Gastroesophageal sphincter (tissue), 4 donors: ENCODE data around the gene SDF2L1. TPM values are rescaled to one million over a fixed set of nuclear protein-coding genes. Genes with fewer than 3 reads are reported as not detected.
"Not testable (repeated sequence)": the region's sequence is repeated elsewhere in the genome, so short reads cannot be mapped to it uniquely, and the experiment has no call there.

Source experiments
- ATAC-seq: fragments of 150-250 bp; one replicate; pipeline ENCODE4 v1.9.1; 2016; ENCODE audit warnings: mild to moderate bottlenecking, moderate library complexity
- H3K27ac ChIP-seq, 4 donors: fragments of 200-600 bp; sonication (generic) in 3 of 4; 1 replicate in 3 of 4; 2 replicates in 1 of 4; pipeline ENCODE4 v1.5.1; 2016 to 2019
- H3K27me3 ChIP-seq: fragments of 200-600 bp; sonication (generic); one replicate; pipeline ENCODE4 v1.5.1; 2019
- H3K36me3 ChIP-seq, 2 donors: fragments of 200-600 bp; sonication (generic); one replicate each; pipeline ENCODE4 v1.5.1; 2019; ENCODE audit warnings: control low read depth in 1 of 2
- H3K4me1 ChIP-seq, 3 donors: fragments of 200-600 bp; sonication (generic); 1 replicate in 2 of 3; 2 replicates in 1 of 3; pipeline ENCODE4 v1.5.1; 2016 to 2019; ENCODE audit warnings: control low read depth in 2 of 3
- H3K4me3 ChIP-seq, 2 donors: fragments of 200-600 bp; sonication (generic); one replicate each; pipeline ENCODE4 v1.5.1; 2019; ENCODE audit warnings: mild to moderate bottlenecking in 1 of 2, moderate library complexity in 1 of 2
- H3K9me3 ChIP-seq, 3 donors: fragments of 200-600 bp; sonication (generic); one replicate each; pipeline ENCODE4 v1.5.1; 2017 to 2019; ENCODE audit warnings: control low read depth in 2 of 3
- CTCF ChIP-seq, 4 experiments: fragments of 200-600 bp in 2 of 4; fragments of 450-650 bp in 2 of 4; sonication (generic) in 1 of 4; IDR thresholded peaks; one replicate each; pipeline ENCODE4 v1.5.1; 2017 to 2019; ENCODE audit warnings: antibody characterized with exemption in 4 of 4, mild to moderate bottlenecking in 2 of 4, moderate library complexity in 2 of 4
- EP300 ChIP-seq: sonication (generic); formaldehyde crosslinking; IDR thresholded peaks from one replicate; pipeline ENCODE4 v1.6.1; 2017; ENCODE audit warnings: antibody characterized with exemption, mild to moderate bottlenecking
- POLR2A ChIP-seq, 2 donors: fragments of 450-650 bp; IDR thresholded peaks; one replicate each; pipeline ENCODE4 v1.6.1; 2017; ENCODE audit warnings: antibody characterized with exemption in 2 of 2, mild to moderate bottlenecking in 2 of 2, moderate library complexity in 1 of 2
- POLR2AphosphoS5 ChIP-seq: sonication (generic); formaldehyde crosslinking; IDR thresholded peaks from one replicate; pipeline ENCODE4 v1.6.1; 2017; ENCODE audit warnings: antibody characterized with exemption
- WGBS, 2 donors: methylation state at CpG; one replicate each; pipeline ENCODE4 v1.1.5; 2018; ENCODE audit warnings: low coverage in 1 of 2; 5-methylcytosine and 5-hydroxymethylcytosine counted together
- total RNA-seq, 4 donors: library from RNA; depleted of rRNA; stranded (reverse); fragments of >200 nt; gene quantifications; one replicate each; pipeline ENCODE4 v1.1.0, GENCODE V29; 2016

Gene SDF2L1
- total RNA-seq, 4 donors from 2014 or later = 20.7 to 44.1 (median 30.5) TPM

DNA sequence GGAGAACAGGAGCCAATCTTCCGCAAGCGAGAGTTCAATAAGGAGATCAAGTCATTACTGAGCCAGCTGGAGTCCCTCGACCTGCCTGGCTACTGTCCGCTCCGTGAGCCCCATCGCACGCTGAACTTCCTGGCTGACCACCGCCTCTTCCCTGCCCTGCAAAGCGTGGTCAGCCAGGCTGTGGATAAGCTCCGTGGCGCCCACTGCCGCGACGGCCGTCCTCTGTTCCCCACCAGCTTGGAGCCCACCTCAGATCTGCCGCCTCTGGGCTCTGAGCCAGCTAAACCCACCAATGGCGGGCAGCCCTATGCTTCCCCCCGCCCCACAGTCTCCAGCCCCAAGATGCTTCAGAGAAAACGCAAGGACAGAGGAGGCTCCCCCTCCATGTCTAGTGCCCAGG, 7.3 kb upstream of the SDF2L1 start:
- Histone ChIP-seq H3K36me3 (no peaks in the 10 kb centered on the region), H3K9me3 (no peaks in the 10 kb centered on the region), H3K27me3 (no peaks in the 10 kb centered on the region), H3K27ac (no peak overlapping the region), H3K4me1 (peaks cover 0 to 5% (median 2%) of the 10 kb centered on the region in 3 donors), H3K4me3 (no peak overlapping the region)
- TF ChIP-seq EP300 = no peak
- no peak for TF ChIP-seq POLR2AphosphoS5
- TF ChIP-seq POLR2A (IDR thresholded peaks at IDR 0.05) = no peak
- no peak for TF ChIP-seq CTCF (IDR thresholded peaks at IDR 0.05)
- ATAC-seq = no peak
- WGBS, 2 donors = 53% methylated on average over 4 of the region's 19 CpGs; no CpG with 5 or more reads in 1 of the 2 donors

- no peak overlapping the region for H3K27ac ChIP-seq
- H3K36me3 ChIP-seq = no peaks in the 10 kb centered on the region
- no peak for ATAC-seq
- H3K27me3 ChIP-seq = no peaks in the 10 kb centered on the region
- WGBS, 2 donors = 20% methylated on average over 1 of the region's 15 CpGs; no CpG with 5 or more reads in 1 of the 2 donors
- no peaks in the 10 kb centered on the region for H3K4me1 ChIP-seq
- no peaks in the 10 kb centered on the region for H3K9me3 ChIP-seq
- no peak overlapping the region for H3K4me3 ChIP-seq
- TF ChIP-seq EP300 = no peak
- no peak for TF ChIP-seq POLR2AphosphoS5
- no peak for TF ChIP-seq POLR2A (IDR thresholded peaks at IDR 0.05)
- no peak for TF ChIP-seq CTCF (IDR thresholded peaks at IDR 0.05)
Measured at GRCh38 chr22:21635771-21636510, 6.2 kb upstream of the SDF2L1 start.

GRCh38 chr22:21636629-21637218, 5.4 kb upstream of the SDF2L1 start:
- TF ChIP-seq POLR2A (IDR thresholded peaks at IDR 0.05) (no peak), EP300 (no peak), POLR2AphosphoS5 (no peak), CTCF (IDR thresholded peaks at IDR 0.05) (no peak)
- 100% methylated on average over 1 of the region's 17 CpGs; no CpG with 5 or more reads in 1 of the 2 donors for WGBS, 2 donors

DNA sequence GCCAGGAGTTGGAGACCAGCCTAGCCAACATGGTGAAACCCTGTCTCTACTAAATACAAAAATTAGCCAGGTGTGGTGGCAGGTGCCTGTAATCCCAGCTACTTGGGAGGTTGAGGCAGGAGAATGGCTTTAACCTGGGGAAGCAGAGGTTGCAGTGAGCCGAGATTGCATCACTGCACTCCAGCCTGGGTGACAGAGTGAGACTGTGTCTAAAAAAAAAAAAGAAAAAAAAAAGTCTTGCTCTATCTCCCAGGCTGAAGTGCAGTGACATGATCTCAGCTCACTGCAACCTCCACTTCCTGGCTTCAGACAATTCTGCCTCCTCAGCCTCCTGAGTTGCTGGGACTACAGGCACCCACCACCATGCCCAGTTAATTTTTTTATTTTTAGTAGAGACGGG, 4.7 kb upstream of the SDF2L1 start:
- not testable (repeated sequence) for H3K9me3 ChIP-seq, ATAC-seq, H3K36me3 ChIP-seq, H3K4me3 ChIP-seq, H3K27me3 ChIP-seq, H3K27ac ChIP-seq
- H3K4me1 ChIP-seq = peaks cover 0 to 12% (median 7%) of the 10 kb centered on the region in 3 donors
- WGBS, 2 donors = 80 to 88% methylated on average over 1 to 2 of the region's 2 CpGs

More at GRCh38 chr22:21636629-21637218, 5.4 kb upstream of the SDF2L1 start:
- Histone ChIP-seq H3K4me1 (peaks cover 0 to 8% (median 7%) of the 10 kb centered on the region in 3 donors), H3K4me3 (no peak overlapping the region), H3K27ac (no peak overlapping the region), H3K27me3 (no peaks in the 10 kb centered on the region), H3K9me3 (no peaks in the 10 kb centered on the region), H3K36me3 (no peaks in the 10 kb centered on the region)
- ATAC-seq = no peak

DNA sequence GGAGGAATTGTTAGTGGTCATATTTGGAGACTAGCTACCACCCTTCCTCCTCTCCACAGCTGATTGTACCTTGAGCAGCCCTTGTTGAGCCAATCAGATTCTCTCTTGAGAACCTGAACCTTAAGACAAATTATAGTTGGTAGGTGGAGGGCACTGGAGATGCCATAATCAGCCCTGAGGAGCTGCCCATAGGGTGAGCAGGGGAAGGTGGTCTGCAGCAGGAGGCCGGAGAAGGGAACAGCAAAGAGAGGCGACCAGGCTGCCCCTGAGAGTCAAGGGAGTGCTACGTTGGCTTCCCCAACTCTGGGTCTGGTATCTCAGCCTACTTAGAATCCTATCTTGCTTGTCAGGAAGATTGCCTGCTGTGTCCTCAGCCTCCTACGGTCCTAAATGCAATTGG, 2.7 kb upstream of the SDF2L1 start:
- WGBS, 2 donors = 59% methylated on average over 4 of the region's 4 CpGs; no CpG with 5 or more reads in 1 of the 2 donors
- Histone ChIP-seq H3K4me3 (no peak overlapping the region), H3K36me3 (peaks cover 0 to 5% of the 10 kb centered on the region in 2 donors), H3K27me3 (no peaks in the 10 kb centered on the region), H3K9me3 (no peaks in the 10 kb centered on the region), H3K4me1 (peaks cover 0 to 25% (median 18%) of the 10 kb centered on the region in 3 donors), H3K27ac (no peak overlapping the region)
- TF ChIP-seq POLR2A (IDR thresholded peaks at IDR 0.05) (no peak), EP300 (no peak), CTCF (IDR thresholded peaks at IDR 0.05) (no peak)
- ATAC-seq = no peak
